RPMI8226 (cell line): ENCODE results near the gene NPRL2.

ENCODE experiments used
- DNase-seq: peaks from one replicate; pipeline ENCODE4 v3.0.0-alpha.2; 2015

Gene NPRL2

DNA sequence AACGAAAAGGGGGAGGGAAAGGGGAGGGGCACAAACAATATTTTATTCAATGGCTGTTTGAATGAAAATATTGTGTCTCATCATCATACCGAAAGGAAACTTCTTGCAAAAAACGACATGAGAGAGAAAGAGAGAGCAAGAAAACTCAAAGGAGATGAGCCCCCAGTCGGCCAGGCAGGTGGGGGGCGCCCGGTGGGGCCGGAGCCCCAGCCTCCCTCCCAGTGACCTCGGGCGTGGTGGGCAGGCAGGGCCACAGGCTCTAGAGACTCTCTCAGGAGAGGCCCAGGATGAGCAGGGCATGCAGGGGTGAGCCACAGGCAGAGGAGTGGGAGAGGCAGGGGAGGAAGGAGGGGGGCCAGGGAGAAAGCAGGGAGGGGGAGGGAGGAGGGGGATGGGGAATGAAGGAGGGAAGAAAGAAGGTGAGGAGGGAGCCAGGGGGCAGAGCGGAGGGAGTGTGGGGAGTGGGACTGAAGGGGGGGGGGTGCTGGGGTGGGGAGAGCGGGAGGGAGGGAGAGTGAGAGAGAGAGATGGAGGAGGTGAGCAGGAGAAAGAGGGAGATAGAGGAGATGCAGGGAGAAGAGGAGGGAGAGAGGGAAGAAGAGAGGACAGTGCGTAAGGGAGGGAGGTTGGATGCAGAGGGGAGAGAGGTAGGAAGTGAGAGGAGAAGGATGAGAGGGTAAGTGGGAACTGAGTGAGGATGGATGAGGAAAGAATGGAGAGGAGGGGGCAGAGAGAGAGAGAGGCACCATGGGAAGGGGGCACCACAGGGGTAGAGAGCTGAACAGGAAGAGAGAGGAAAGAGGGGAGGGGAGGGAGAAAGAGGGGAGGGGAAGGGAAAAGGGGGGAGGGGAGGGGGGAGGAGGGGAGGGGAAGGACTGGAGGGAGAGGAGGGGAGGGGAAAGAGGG, 22.8 kb upstream of the NPRL2 start:
- no peak for DNase-seq

DNA sequence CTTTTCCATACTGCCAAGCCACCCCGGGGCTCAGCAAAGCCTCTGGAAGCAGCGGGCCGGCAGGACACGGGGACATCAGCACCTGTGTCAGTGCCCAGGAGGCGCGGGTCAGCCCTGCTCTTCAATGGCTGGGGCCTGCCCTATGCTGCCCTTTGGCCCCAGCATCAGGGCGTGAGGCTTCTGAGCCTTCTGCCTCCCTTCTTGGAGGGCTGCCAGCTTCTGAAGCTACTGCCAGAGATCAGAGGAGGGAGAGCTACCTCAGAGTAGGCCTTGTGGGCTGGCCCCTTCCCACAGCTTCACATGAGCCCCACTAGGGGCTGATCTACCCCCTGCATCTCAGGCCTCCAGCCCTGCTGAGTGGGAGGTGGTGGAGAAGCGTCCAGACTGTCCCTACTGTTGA, 21.8 kb upstream of the NPRL2 start:
- DNase-seq, result peak; percentile 93

- no peak for DNase-seq
These were observed 20.6 kb upstream of the NPRL2 start for GRCh38 chr3:50371133-50371685.

- DNase-seq, result no peak
These were observed 20.0 kb upstream of the NPRL2 start for GRCh38 chr3:50370594-50370993.

GRCh38 chr3:50369012-50369670, 18.6 kb upstream of the NPRL2 start:
- no peak for DNase-seq

DNA sequence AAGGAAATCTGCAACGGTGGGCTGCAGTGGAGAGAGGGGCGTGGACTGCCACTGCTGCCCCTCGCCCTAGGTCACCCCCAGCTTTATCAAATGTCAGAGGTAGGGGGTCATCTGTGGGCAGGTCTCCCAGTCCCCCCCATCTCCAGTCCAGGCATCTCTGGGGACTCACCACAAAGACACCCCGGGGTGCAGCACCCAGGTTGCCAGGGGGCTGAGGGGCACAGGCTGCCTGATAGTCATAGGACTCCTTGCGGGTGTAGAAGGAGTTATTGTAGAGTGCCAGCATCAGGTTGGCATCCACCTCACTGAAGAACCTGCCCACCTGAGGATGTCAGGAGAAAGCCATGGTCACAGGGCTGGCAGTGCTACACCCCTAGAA, 15.3 kb upstream of the NPRL2 start:
- no peak for DNase-seq

DNA sequence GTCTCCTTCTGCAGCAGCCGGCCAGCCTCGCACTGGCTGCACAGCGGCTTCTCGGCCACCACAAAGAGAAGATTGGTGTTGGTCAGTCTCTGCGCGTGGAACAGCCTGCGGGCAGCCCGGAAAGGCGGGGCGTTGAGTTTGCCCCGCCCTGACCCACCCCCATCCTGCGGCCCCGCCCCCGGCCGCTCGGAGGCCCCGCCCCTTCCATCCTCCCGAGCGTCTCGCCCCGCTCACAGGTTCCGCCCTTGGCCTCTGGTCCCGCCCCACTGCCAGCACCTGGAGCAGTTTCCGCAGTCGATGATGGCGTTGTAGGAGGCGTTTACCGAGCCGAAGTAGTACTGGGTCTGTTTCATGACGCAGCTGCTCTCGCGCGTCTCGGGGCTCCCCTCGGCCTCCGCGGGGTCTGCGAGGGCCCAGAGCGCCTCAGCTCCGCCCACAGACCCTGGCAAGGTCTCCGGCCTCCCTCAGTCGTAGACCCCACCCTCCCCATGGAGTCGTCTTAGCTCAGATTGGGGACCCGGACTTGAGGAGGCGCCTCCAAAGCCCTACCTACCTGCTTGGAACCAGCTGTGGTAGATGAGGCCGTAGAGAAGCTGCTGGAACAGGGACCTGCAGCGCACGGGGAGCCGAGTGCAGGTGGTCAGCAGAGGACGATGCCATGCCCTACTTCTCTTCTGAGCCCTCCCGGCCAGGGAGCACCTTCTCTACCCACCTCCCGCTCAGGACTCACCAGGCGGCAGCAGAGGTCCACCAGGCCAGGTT, 14.7 kb upstream of the NPRL2 start:
- peak; percentile 96 for DNase-seq

- DNase-seq, result no peak
These were observed 14.1 kb upstream of the NPRL2 start for GRCh38 chr3:50364573-50365079.

DNA sequence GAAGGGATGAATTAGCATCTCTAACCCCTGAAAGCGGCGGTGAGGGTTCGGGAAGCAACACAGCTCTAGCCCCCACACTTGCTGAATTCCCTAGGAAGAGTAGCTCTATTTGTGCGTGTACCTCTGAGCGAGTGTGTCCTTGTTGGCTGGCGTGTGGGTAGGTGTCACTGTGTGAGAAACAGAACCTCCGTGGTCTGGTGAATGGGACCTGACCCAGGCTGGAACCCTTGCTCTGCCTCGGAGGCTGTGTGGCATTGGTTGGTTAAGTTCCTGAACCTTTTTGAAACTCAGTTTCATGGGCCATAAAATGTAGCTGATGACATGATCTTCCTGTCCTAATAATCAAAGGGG, 9.2 kb upstream of the NPRL2 start:
- no peak for DNase-seq

GRCh38 chr3:50358911-50359759, 8.6 kb upstream of the NPRL2 start, which contains the start of gene TMEM115:
TSS of gene TMEM115 (minus strand) at chr3:50359521. CDS start at chr3:50359063, 458 bp downstream.
- peak; percentile 97 for DNase-seq

GRCh38 chr3:50358355-50358910, 7.9 kb upstream of the NPRL2 start:
- DNase-seq, result no peak

GRCh38 chr3:50357481-50357880, 6.9 kb upstream of the NPRL2 start:
- DNase-seq, result no peak

GRCh38 chr3:50356553-50356952, 6.0 kb upstream of the NPRL2 start:
- no peak for DNase-seq

GRCh38 chr3:50355829-50356552, 5.4 kb upstream of the NPRL2 start:
- DNase-seq, result no peak

DNA sequence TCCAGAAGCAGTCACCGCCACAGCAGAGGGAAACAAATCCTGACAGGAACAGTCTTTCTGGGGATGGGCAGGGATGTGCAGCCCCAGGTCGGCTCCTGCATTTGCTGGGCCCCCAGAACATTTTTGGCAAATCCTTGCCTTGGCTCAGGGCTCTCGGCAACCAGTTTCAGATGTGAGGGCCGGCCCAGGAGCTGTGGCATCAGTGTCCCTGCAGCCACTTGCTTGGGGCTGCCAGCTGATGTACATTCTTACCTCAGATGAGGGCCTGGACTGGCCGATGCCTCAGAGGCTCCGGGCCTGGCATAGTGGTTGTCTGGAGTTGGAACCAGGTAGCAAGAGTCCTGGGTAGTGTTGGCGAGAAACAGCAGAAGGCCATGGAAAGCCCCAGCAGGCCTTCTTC, 4.3 kb upstream of the NPRL2 start:
- DNase-seq, result no peak

- DNase-seq, result no peak
These were observed 3.7 kb upstream of the NPRL2 start for GRCh38 chr3:50354186-50354764.

DNA sequence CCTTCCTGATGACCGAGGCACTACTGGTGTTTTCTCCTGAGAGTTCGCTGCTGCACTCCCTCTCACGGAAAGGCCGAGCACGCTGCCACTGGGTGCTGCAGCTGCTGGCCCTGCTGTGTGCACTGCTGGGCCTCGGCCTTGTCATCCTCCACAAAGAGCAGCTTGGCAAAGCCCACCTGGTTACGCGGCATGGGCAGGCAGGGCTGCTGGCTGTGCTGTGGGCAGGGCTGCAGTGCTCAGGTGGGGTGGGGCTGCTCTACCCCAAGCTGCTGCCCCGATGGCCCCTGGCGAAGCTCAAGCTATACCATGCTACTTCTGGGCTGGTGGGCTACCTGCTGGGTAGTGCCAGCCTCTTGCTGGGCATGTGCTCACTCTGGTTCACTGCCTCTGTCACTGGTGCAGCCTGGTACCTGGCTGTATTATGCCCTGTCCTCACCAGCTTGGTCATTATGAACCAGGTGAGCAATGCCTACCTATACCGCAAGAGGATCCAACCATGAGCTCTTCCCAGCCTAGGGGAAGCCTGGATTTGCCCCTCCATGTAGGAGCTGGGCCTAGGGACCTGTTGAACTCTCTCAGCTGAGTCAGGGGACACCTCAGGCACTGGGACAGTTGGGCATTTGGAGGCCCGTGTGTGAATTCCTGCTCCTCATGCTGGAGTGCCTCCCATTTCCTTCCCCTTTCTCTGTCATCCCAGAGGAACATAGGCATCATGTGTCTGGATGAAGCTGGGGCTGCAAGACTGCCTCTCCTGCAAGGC, 2.9 kb upstream of the NPRL2 start:
- no peak for DNase-seq

DNA sequence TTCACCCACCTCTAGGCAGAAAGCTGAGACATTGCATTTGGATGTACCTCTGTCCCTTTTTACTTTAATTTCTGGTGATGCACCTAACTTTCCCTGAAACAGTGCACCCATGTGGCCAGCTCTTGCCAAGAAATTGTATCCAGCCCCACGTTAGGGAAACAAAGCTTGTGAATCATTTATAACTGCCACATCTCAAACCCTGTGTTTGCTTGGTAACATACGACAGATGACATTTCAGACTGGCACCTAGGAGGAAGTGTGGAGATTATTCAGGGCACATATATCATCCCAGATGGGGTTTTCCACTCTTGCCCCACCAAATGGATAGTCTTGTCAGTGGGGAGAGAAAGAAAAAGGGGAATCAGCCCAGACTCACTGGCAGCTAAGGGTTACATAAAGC, 2.2 kb upstream of the NPRL2 start:
- no peak for DNase-seq

GRCh38 chr3:50351323-50351697, 735 bp upstream of the NPRL2 start:
- DNase-seq, result no peak

GRCh38 chr3:50350213-50350526, 405 bp downstream of the NPRL2 start:
- no peak for DNase-seq
